Duodenal mucosa (tissue), 2 donors: ENCODE results near the gene PPCDC.
"Not testable (repeated sequence)": the region's sequence is repeated elsewhere in the genome, so short reads cannot be mapped to it uniquely, and the experiment has no call there.

ENCODE experiments used
- H3K27ac ChIP-seq: one replicate; pipeline ENCODE4 v1.7.0; 2013; ENCODE audit warnings: low read depth, low read length
- H3K27me3 ChIP-seq, 2 donors: one replicate each; pipeline ENCODE4 v1.7.0; 2013; ENCODE audit warnings: low read length in 2 of 2, control low read depth in 1 of 2; ENCODE audit not compliant: insufficient read depth in 2 of 2, control insufficient read depth in 1 of 2
- H3K36me3 ChIP-seq, 2 donors: one replicate each; pipeline ENCODE4 v1.7.0; 2013; ENCODE audit warnings: low read length in 2 of 2, control low read depth in 1 of 2; ENCODE audit not compliant: insufficient read depth in 2 of 2, control insufficient read depth in 1 of 2
- H3K4me1 ChIP-seq, 2 donors: one replicate each; pipeline ENCODE4 v1.7.0; 2013; ENCODE audit warnings: low read length in 2 of 2, control low read depth in 1 of 2; ENCODE audit not compliant: insufficient read depth in 2 of 2, control insufficient read depth in 1 of 2
- H3K4me3 ChIP-seq, 2 donors: one replicate each; pipeline ENCODE4 v1.7.0; 2013; ENCODE audit warnings: low read length in 2 of 2, low read depth in 1 of 2
- H3K9ac ChIP-seq, 2 donors: one replicate each; pipeline ENCODE4 v1.7.0; 2013; ENCODE audit warnings: low read length in 2 of 2, low read depth in 1 of 2
- H3K9me3 ChIP-seq, 2 donors: one replicate each; pipeline ENCODE4 v1.7.0; 2013; ENCODE audit warnings: low read length in 2 of 2, control low read depth in 1 of 2; ENCODE audit not compliant: control insufficient read depth in 1 of 2

Gene PPCDC

GRCh38 chr15:75081150-75081549 lies 57.8 kb downstream of the PPCDC start:
- no peak overlapping the region for H3K27ac ChIP-seq
- no peak overlapping the region for H3K4me3 ChIP-seq
- H3K9me3 ChIP-seq: peaks cover 0 to 2% of the 10 kb centered on the region in 2 donors
- H3K27me3 ChIP-seq: no peaks in the 10 kb centered on the region
- H3K9ac ChIP-seq: no peak overlapping the region
- no peaks in the 10 kb centered on the region for H3K4me1 ChIP-seq
- no peaks in the 10 kb centered on the region for H3K36me3 ChIP-seq

- Histone ChIP-seq H3K4me1 (no peaks in the 10 kb centered on the region), H3K9me3 (no peaks in the 10 kb centered on the region), H3K4me3 (no peak overlapping the region), H3K27ac (no peak overlapping the region), H3K36me3 (no peaks in the 10 kb centered on the region), H3K27me3 (no peaks in the 10 kb centered on the region), H3K9ac (no peak overlapping the region)
These were observed 59.3 kb downstream of the PPCDC start for GRCh38 chr15:75082689-75083088.

- H3K4me1 ChIP-seq, H3K9me3 ChIP-seq, H3K9ac ChIP-seq, H3K27ac ChIP-seq, H3K36me3 ChIP-seq, H3K4me3 ChIP-seq, H3K27me3 ChIP-seq: not testable (repeated sequence)
These were observed 62.3 kb downstream of the PPCDC start for GRCh38 chr15:75085708-75086107.

GRCh38 chr15:75089456-75090387 lies 66.3 kb downstream of the PPCDC start:
- Histone ChIP-seq H3K4me1 (no peaks in the 10 kb centered on the region), H3K9ac (no peak overlapping the region), H3K4me3 (no peak overlapping the region), H3K36me3 (no peaks in the 10 kb centered on the region), H3K9me3 (no peaks in the 10 kb centered on the region), H3K27ac (no peak overlapping the region), H3K27me3 (no peaks in the 10 kb centered on the region)

GRCh38 chr15:75090388-75090734 lies 67.0 kb downstream of the PPCDC start:
- H3K36me3 ChIP-seq: no peaks in the 10 kb centered on the region
- no peak overlapping the region for H3K4me3 ChIP-seq
- H3K9ac ChIP-seq: no peak overlapping the region
- H3K9me3 ChIP-seq: no peaks in the 10 kb centered on the region
- H3K27me3 ChIP-seq: no peaks in the 10 kb centered on the region
- no peak overlapping the region for H3K27ac ChIP-seq
- no peaks in the 10 kb centered on the region for H3K4me1 ChIP-seq

- no peaks in the 10 kb centered on the region for H3K9me3 ChIP-seq
- no peaks in the 10 kb centered on the region for H3K36me3 ChIP-seq
- no peak overlapping the region for H3K9ac ChIP-seq
- H3K27me3 ChIP-seq: no peaks in the 10 kb centered on the region
- H3K27ac ChIP-seq: no peak overlapping the region
- no peaks in the 10 kb centered on the region for H3K4me1 ChIP-seq
- H3K4me3 ChIP-seq: no peak overlapping the region
These were observed 68.4 kb downstream of the PPCDC start for GRCh38 chr15:75091814-75092213.

- H3K27me3 ChIP-seq, H3K36me3 ChIP-seq, H3K4me3 ChIP-seq, H3K9me3 ChIP-seq, H3K27ac ChIP-seq, H3K4me1 ChIP-seq, H3K9ac ChIP-seq: not testable (repeated sequence)
These were observed 71.6 kb downstream of the PPCDC start for GRCh38 chr15:75094961-75095478.

GRCh38 chr15:75095594-75095993 lies 72.2 kb downstream of the PPCDC start:
- Histone ChIP-seq H3K36me3 (no peaks in the 10 kb centered on the region), H3K4me1 (no peaks in the 10 kb centered on the region), H3K9ac (no peak overlapping the region), H3K27me3 (no peaks in the 10 kb centered on the region), H3K4me3 (no peak overlapping the region), H3K27ac (no peak overlapping the region), H3K9me3 (no peaks in the 10 kb centered on the region)

GRCh38 chr15:75097939-75098338 lies 74.5 kb downstream of the PPCDC start:
- Histone ChIP-seq H3K27me3 (no peaks in the 10 kb centered on the region), H3K9ac (no peak overlapping the region), H3K4me1 (no peaks in the 10 kb centered on the region), H3K27ac (no peak overlapping the region), H3K4me3 (no peak overlapping the region), H3K36me3 (no peaks in the 10 kb centered on the region), H3K9me3 (no peaks in the 10 kb centered on the region)

GRCh38 chr15:75098404-75098803 lies 75.0 kb downstream of the PPCDC start:
- H3K36me3 ChIP-seq: no peaks in the 10 kb centered on the region
- H3K9ac ChIP-seq: no peak overlapping the region
- H3K27ac ChIP-seq: no peak overlapping the region
- no peaks in the 10 kb centered on the region for H3K9me3 ChIP-seq
- no peaks in the 10 kb centered on the region for H3K27me3 ChIP-seq
- H3K4me1 ChIP-seq: no peaks in the 10 kb centered on the region
- no peak overlapping the region for H3K4me3 ChIP-seq
